ENCODE results near the gene ZDHHC8. TPM values are rescaled to one million over a fixed set of nuclear protein-coding genes. Genes with fewer than 3 reads are reported as not detected.

Gene ZDHHC8
- total RNA-seq, 1 experiment from 2014 or later = 11.5 TPM

DNA sequence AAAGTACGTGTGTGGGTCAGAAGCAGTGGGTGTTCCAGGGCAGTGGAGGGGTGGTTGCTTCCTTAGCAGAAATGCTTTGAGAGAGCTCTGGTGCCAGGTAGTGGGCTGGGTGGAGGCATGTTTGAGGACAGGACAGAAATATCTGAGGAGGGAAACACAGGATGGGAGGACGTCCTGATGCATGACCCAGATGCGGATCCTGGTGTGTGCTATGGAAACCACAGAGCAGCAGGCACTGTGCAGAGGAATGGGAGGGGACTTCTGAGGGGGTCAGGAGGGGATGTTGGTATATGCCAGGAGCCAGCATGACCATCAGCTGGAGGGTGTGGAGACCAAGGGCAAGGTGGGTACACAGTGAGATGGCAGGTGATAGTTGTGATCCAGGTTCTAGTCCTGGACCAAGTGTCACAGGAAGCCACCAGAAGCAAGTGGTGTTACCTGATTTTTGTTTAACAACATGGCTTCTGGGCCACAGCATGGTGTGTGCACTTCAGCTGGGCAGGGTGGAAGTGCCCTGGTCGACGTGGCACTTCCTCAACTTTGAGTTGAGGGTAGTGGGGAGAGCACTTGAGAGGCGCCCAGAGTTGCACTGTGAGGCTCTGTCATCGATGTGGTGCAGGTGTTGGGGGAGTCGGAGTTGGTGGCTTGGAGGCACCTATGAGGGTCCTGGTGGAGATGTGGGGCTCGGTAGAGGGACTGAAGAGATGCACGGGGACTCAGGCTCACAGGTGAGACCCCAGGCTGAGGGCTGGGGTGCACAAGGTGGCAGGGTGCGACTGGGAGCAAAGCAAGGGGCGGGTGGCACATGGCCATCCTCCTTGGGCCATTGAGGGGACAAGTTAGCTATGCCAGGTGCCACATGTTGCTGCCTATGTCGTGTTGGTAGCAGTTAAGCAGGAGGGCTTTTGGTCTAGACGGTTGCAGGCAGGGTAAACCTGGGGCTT is 44.0 kb upstream of the ZDHHC8 start:
- Histone ChIP-seq H3K27ac (ENCODE audit: low read length) (no peak overlapping the region), H3K9ac (ENCODE audit: low read length) (no peak overlapping the region), H3K36me3 (ENCODE audit: insufficient read depth, low read length) (peaks cover 64% of the 10 kb centered on the region), H3K9me3 (ENCODE audit: low read length) (no peaks in the 10 kb centered on the region), H3K4me2 (ENCODE audit: low read depth, low read length, poor library complexity, severe bottlenecking) (no peak overlapping the region), H3K79me2 (ENCODE audit: low read length) (peaks cover 44% of the 10 kb centered on the region), H3K9me2 (replicated peaks; ENCODE audit: insufficient read depth, low read length) (no peaks in the 10 kb centered on the region), H3K27me3 (ENCODE audit: low read length) (no peaks in the 10 kb centered on the region), H2AFZ (ENCODE audit: low read length) (no peak overlapping the region), H3K4me1 (ENCODE audit: low read length) (peaks cover 12% of the 10 kb centered on the region; the same call in 1 of the 2 replicates), H3K4me3 (ENCODE audit: low read length) (no peak overlapping the region), H4K20me1 (ENCODE audit: insufficient read depth, low read depth, low read length) (no peaks in the 10 kb centered on the region; the same call in 1 of the 2 replicates)
- no peak for DNase-seq

DNA sequence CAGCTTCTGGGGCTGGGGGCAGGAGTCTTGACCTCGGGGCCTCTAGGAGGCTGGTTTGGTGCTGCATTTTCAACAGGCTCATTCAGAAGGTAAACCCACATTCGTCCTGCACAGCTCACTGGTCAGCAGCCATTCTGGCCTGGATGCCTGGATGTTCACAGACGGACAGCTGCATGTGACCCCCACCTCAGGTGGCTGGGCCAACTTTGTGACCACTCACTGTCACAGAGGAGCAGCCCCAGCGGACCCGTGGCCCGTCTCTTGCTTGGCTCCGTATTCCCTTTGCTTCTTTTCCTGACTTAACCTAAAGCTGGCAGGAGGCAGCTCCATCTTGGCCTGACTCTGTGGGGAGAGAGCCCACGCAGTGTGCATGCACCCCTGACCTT is 43.3 kb upstream of the ZDHHC8 start:
- Histone ChIP-seq H2AFZ (ENCODE audit: low read length) (no peak overlapping the region), H3K9me3 (ENCODE audit: low read length) (no peaks in the 10 kb centered on the region), H3K9me2 (replicated peaks; ENCODE audit: insufficient read depth, low read length) (no peaks in the 10 kb centered on the region), H3K27ac (ENCODE audit: low read length) (no peak overlapping the region), H3K9ac (ENCODE audit: low read length) (no peak overlapping the region), H4K20me1 (ENCODE audit: insufficient read depth, low read depth, low read length) (no peaks in the 10 kb centered on the region; the same call in 1 of the 2 replicates), H3K4me2 (ENCODE audit: low read depth, low read length, poor library complexity, severe bottlenecking) (no peak overlapping the region), H3K4me3 (ENCODE audit: low read length) (no peak overlapping the region), H3K79me2 (ENCODE audit: low read length) (peaks cover 37% of the 10 kb centered on the region), H3K4me1 (ENCODE audit: low read length) (peaks cover 5% of the 10 kb centered on the region; the same call in 1 of the 2 replicates), H3K27me3 (ENCODE audit: low read length) (no peaks in the 10 kb centered on the region), H3K36me3 (ENCODE audit: insufficient read depth, low read length) (peaks cover 67% of the 10 kb centered on the region)
- no peak for DNase-seq

DNA sequence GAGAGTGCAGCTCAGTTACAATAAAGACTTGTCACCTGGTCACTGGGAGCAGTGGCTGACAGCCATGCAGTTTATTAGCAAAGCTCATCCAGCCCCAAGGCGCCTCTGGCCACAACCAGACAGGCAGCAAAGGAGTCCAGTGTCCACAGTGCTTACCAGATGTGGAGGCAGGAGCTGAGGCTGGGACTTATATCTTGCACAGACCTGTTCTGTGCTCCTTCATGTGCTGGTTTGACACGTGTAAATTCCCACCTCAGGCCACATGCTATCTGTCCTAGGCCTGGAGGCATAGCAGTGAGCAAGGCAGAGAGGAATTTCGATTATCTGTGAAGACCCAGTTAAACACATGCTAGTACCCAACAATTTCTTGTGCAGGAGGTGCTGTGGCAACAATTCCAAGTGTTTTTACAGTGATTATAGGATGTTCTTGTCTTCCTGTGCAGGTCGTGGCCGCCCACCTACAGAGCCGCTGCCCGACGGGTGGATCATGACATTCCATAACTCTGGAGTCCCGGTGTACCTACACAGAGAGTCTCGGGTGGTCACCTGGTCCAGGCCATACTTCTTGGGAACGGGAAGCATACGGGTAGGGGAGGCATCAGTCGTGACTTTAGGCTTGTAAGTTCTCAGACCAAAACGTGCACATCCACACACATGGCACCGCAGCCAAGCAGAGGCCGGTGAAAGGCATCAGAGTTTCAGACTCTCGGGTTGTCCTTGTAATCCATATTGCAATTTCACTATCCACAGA is 42.2 kb upstream of the ZDHHC8 start:
- Histone ChIP-seq H3K4me1 (ENCODE audit: low read length) (no peaks in the 10 kb centered on the region), H3K9ac (ENCODE audit: low read length) (no peak overlapping the region), H3K36me3 (ENCODE audit: insufficient read depth, low read length) (peaks cover 78% of the 10 kb centered on the region), H3K79me2 (ENCODE audit: low read length) (peaks cover 26% of the 10 kb centered on the region), H3K4me3 (ENCODE audit: low read length) (no peak overlapping the region), H4K20me1 (ENCODE audit: insufficient read depth, low read depth, low read length) (no peaks in the 10 kb centered on the region), H2AFZ (ENCODE audit: low read length) (no peak overlapping the region), H3K27me3 (ENCODE audit: low read length) (no peaks in the 10 kb centered on the region), H3K9me3 (ENCODE audit: low read length) (no peaks in the 10 kb centered on the region), H3K4me2 (ENCODE audit: low read depth, low read length, poor library complexity, severe bottlenecking) (no peak overlapping the region), H3K27ac (ENCODE audit: low read length) (no peak overlapping the region), H3K9me2 (replicated peaks; ENCODE audit: insufficient read depth, low read length) (no peaks in the 10 kb centered on the region)
- no peak for DNase-seq

DNA sequence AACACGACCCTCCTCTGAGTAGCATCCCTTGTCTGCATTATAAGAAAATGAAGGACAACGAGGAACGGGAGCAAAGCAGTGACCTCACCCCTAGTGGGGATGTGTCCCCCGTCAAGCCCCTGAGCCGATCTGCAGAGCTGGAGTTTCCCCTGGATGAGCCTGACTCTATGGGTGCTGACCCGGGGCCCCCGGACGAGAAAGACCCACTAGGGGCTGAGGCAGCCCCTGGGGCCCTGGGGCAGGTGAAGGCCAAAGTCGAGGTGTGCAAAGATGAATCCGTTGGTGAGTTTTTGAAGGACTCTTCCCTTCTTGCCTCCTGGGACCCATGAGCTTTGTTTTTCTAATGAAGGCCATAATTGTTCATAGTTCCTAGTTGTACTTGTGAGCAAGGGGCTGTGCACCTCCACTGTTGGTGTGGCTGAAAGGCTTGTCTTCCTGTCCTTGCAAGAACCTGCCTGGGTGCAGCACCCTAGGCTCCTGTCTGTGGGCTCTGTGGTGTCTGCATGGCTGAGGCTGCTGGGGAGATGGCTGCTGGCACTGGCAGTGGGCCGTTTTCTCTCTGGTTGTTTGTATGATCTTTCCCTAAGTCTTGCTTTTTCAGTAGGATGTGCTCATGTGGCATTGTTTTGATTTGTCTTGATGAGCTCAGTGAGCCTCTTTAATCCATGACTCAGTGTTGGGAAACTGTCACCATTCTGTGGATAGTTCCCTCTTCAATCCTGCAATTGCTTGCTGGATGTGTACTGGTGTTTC is 41.5 kb upstream of the ZDHHC8 start:
- Histone ChIP-seq H3K9me3 (ENCODE audit: low read length) (no peaks in the 10 kb centered on the region), H3K79me2 (ENCODE audit: low read length) (peaks cover 19% of the 10 kb centered on the region), H3K4me1 (ENCODE audit: low read length) (no peaks in the 10 kb centered on the region), H3K4me2 (ENCODE audit: low read depth, low read length, poor library complexity, severe bottlenecking) (no peak overlapping the region), H3K27me3 (ENCODE audit: low read length) (no peaks in the 10 kb centered on the region), H4K20me1 (ENCODE audit: insufficient read depth, low read depth, low read length) (no peaks in the 10 kb centered on the region), H2AFZ (ENCODE audit: low read length) (no peak overlapping the region), H3K36me3 (ENCODE audit: insufficient read depth, low read length) (peaks cover 85% of the 10 kb centered on the region), H3K4me3 (ENCODE audit: low read length) (no peak overlapping the region), H3K27ac (ENCODE audit: low read length) (no peak overlapping the region), H3K9ac (ENCODE audit: low read length) (no peak overlapping the region), H3K9me2 (replicated peaks; ENCODE audit: insufficient read depth, low read length) (no peaks in the 10 kb centered on the region)
- no peak for DNase-seq

DNA sequence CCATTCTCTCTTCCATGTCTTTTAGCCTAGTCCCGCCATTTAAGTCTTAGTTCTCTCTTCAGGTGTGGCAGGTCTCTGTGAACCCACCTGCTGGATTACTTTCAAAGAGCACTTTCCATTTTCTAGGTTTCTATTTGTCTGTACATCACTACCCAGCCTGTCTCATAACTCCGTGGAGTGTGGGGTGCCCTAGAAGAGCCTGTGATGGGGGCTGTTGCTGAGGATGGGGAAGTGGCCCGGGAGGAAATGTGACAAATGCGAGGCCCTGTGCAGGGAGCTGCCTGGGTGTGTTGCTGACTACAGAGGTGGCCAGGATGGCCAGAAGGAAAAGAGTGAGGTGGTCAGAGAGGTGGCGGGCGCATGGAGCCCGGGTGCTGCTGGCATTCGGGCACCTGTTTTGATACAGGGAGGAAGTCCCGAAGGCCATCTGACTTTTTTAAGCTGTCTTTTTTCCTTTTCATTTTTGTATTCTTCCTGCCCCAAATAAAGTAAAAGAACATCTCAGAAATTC is 40.8 kb upstream of the ZDHHC8 start:
- no peaks in the 10 kb centered on the region for H3K4me1 ChIP-seq (ENCODE audit: low read length)
- H3K27me3 ChIP-seq (ENCODE audit: low read length) = no peaks in the 10 kb centered on the region
- H3K4me3 ChIP-seq (ENCODE audit: low read length) = no peak overlapping the region
- H2AFZ ChIP-seq (ENCODE audit: low read length) = no peak overlapping the region
- H3K36me3 ChIP-seq (ENCODE audit: insufficient read depth, low read length) = peaks cover 85% of the 10 kb centered on the region
- peaks cover 16% of the 10 kb centered on the region for H3K79me2 ChIP-seq (ENCODE audit: low read length)
- H3K27ac ChIP-seq (ENCODE audit: low read length) = no peak overlapping the region
- no peaks in the 10 kb centered on the region; the same call in 1 of the 2 replicates for H3K9me3 ChIP-seq (ENCODE audit: low read length)
- no peaks in the 10 kb centered on the region for H4K20me1 ChIP-seq (ENCODE audit: insufficient read depth, low read depth, low read length)
- no peak overlapping the region for H3K9ac ChIP-seq (ENCODE audit: low read length)
- H3K9me2 ChIP-seq (replicated peaks; ENCODE audit: insufficient read depth, low read length) = no peaks in the 10 kb centered on the region
- DNase-seq = no peak
- H3K4me2 ChIP-seq (ENCODE audit: low read depth, low read length, poor library complexity, severe bottlenecking) = no peak overlapping the region

DNA sequence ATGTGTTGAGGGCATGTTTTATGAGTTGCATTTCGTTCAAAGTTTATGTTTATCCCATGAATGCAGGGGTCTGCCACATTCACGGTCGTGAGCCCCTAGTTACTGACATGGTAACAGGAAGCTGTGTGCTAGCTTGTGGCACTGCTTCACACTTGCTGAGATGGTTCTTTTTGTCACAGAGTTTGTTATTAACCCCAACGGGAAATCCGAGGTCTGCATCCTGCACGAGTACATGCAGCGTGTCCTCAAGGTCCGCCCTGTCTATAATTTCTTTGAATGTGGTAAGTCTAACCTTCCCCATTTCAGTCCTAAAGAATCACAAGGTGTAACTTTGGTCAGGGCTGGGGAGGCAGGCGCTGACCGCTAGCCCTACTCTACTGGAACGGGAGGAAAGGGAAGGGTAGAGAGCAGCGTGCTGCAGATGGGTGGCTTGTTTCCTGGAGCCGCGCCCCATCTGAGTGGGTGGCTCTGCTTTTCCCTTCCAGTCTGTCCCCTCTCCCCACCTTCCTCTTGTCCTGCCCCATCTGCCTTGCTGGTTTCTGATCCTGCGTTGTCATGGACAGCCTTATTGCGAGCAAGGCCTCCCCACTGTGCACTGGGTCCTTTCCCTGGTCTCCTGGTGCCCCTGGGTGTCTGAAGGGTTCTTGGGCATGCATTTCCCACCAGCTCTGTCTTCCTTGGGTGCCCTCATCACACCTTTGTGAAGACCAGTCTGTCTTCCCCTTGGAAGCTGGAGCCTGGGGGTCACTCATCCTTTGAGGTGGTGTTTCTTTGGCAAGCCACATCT is 39.7 kb upstream of the ZDHHC8 start:
- H3K9me2 ChIP-seq (replicated peaks; ENCODE audit: insufficient read depth, low read length) = no peaks in the 10 kb centered on the region
- H3K9me3 ChIP-seq (ENCODE audit: low read length) = peaks cover 7% of the 10 kb centered on the region
- no peak overlapping the region for H3K4me3 ChIP-seq (ENCODE audit: low read length)
- H2AFZ ChIP-seq (ENCODE audit: low read length) = no peak overlapping the region
- H3K36me3 ChIP-seq (ENCODE audit: insufficient read depth, low read length) = peaks cover 85% of the 10 kb centered on the region
- DNase-seq = no peak
- H3K4me2 ChIP-seq (ENCODE audit: low read depth, low read length, poor library complexity, severe bottlenecking) = no peak overlapping the region
- no peaks in the 10 kb centered on the region for H4K20me1 ChIP-seq (ENCODE audit: insufficient read depth, low read depth, low read length)
- peaks cover 16% of the 10 kb centered on the region for H3K79me2 ChIP-seq (ENCODE audit: low read length)
- no peaks in the 10 kb centered on the region for H3K4me1 ChIP-seq (ENCODE audit: low read length)
- no peak overlapping the region for H3K9ac ChIP-seq (ENCODE audit: low read length)
- H3K27ac ChIP-seq (ENCODE audit: low read length) = no peak overlapping the region
- no peaks in the 10 kb centered on the region for H3K27me3 ChIP-seq (ENCODE audit: low read length)

DNA sequence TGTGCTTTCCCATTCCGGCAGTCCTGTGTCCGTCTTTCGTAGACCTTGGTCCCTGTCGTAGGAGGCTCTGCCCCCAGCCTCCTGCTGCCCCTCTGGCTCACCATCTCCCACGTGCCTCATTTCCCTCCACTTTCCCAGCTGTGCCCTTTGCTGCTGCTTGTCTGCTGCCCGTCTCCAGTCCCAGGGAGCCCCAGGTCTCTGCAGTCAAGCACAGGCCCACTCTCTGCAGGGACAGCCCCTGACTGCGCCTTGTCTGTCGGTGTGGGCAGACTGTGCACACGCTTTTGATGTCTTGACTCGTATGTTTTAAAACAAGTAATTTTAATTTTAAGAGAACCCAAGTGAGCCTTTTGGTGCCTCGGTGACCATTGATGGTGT is 39.1 kb upstream of the ZDHHC8 start:
- no peaks in the 10 kb centered on the region for H3K4me1 ChIP-seq (ENCODE audit: low read length)
- H3K79me2 ChIP-seq (ENCODE audit: low read length) = peaks cover 22% of the 10 kb centered on the region

More for the DNA sequence above, 39.1 kb upstream of the ZDHHC8 start:
- no peaks in the 10 kb centered on the region for H3K9me2 ChIP-seq (replicated peaks; ENCODE audit: insufficient read depth, low read length)
- no peak for DNase-seq
- no peak overlapping the region for H3K9ac ChIP-seq (ENCODE audit: low read length)
- H3K27ac ChIP-seq (ENCODE audit: low read length) = no peak overlapping the region
- peaks cover 7% of the 10 kb centered on the region for H3K9me3 ChIP-seq (ENCODE audit: low read length)
- no peaks in the 10 kb centered on the region for H4K20me1 ChIP-seq (ENCODE audit: insufficient read depth, low read depth, low read length)
- peaks cover 86% of the 10 kb centered on the region for H3K36me3 ChIP-seq (ENCODE audit: insufficient read depth, low read length)
- H3K27me3 ChIP-seq (ENCODE audit: low read length) = no peaks in the 10 kb centered on the region
- no peak overlapping the region for H3K4me3 ChIP-seq (ENCODE audit: low read length)
- H2AFZ ChIP-seq (ENCODE audit: low read length) = no peak overlapping the region
- H3K4me2 ChIP-seq (ENCODE audit: low read depth, low read length, poor library complexity, severe bottlenecking) = no peak overlapping the region

Measured in Karpas-422 (cell line).